GM19328 (cell line): Measurements from ENCODE around the gene CGRRF1.

Experiments
- ATAC-seq: cut with Tn5 transposase; IDR thresholded peaks from one replicate; pipeline ENCODE4 v1.9.1; 2021; ENCODE audit warnings: mild to moderate bottlenecking, moderate library complexity; ENCODE audit not compliant: unreplicated experiment

CGRRF1 gene

DNA sequence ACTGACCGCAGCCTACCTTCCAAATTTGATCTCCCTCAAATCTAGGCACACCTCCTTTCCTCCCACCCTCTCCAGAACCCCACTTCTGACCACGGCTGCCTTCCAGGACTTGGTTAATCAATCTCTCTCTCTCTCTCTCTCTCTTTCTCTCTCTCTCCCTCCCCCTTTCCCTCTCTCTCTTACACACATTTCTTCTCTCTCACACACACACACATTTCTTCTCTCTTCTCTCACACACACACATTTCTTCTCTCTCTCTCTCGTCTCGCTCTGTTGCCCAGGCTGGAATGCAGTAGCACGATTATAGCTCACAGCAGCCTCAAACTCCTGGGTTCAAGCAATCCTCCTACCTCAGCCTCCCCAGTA, 20.4 kb upstream of the CGRRF1 start:
- ATAC-seq = peak; percentile 14

DNA sequence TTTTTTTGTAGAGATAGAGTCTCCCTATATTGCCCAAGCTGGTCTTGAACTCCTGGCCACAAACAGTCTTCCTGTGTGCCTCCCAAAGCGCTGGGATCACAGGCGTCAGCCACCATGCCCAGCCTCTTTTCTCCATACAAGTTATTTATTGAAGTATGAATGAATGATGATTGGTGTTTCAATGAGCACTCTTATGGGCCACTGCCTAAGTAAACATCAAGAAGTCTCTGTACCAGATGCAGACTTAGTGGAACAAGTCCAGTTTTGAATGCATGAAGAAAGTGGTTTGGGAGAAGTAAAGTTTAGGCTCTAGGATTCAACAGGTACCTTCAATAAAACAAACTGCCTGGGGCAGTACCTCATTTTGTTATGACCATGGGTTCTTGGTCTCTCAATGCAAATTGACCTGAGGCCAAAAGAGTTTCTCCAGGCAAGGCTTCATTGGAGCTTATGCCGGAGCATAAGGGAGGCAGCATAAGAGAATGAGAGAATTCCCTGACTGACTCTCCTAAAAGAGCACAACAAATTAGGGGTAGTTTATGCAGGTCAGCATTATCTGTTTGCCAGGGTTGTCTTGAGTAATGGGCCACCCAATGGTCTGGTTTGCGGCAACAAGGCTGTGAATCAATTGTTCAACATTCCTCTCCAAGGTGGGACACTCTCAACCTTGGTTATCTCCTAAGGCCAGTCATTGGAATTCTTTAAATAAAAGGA, 19.8 kb upstream of the CGRRF1 start:
- ATAC-seq = no peak

DNA sequence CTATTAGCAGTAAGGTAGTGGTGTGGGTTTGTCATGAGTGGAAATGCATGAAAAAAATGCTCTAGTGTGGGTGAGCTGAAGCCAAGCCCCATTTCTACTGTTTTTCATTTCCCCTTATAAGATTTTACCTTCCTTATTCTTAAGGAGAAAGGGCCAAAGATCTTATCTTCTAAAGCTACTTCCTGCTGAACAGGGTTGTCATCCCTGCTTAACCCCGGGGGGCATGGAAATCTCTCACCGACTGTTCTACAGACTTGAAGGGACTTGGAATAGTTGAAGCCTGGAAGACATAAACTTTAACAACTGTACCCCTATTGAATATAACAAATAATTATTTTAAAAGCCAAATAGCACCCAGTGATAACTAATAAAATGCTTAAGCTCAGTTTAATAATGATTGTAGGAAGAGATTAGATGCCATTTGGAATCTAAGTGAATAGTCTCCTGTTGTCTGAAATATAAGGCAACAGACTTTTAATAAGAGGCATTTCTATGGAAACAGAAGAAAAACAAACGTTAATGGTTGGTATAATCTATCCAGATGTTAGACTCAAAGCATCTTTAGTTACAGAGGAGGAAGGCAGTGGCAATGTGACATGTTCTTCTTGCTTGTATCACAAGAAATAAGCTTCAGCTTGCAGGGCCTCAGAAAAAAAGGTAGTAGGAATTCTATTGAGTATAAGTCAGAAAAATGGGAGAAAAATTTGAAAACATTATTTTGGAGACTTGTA, 19.1 kb upstream of the CGRRF1 start:
- no peak for ATAC-seq

DNA sequence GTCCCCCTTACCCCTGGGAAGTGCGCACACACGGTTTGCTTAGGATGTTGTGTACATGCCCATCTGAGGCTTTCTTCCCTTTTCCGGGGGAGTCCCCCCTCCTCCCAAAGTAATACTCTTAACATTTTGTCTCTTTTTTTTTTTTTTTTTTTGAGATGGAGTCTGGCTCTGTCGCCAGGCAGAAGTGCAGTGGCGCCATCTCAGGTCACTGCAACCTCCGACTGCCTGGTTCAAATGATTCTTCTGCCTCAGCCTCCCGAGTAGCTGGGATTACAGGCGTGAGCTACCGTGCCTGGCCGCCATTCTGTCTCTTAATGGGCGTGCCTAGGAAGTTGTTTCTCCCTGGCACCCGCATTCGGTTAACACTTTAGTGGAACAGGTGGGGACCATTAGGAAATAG, 16.4 kb upstream of the CGRRF1 start:
- ATAC-seq = no peak

DNA sequence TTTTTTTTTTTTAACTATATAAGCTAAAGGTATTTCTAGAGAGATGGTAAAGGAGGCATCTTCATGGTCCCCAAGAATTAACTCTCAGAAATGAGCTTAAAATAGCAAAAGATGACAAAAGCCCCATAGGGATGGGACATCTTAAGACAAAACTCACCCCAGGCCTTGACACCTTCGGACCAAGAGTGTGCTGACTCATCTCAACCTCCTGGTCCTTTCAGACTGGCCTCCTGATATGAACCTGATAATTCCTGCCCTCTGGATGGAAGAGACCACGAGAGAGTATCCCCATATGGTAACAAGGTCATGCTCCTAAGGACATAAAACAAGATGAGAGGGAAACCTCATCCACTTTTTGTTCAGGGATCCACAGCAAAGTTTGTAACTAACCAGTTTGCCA, 12.5 kb upstream of the CGRRF1 start:
- no peak for ATAC-seq

DNA sequence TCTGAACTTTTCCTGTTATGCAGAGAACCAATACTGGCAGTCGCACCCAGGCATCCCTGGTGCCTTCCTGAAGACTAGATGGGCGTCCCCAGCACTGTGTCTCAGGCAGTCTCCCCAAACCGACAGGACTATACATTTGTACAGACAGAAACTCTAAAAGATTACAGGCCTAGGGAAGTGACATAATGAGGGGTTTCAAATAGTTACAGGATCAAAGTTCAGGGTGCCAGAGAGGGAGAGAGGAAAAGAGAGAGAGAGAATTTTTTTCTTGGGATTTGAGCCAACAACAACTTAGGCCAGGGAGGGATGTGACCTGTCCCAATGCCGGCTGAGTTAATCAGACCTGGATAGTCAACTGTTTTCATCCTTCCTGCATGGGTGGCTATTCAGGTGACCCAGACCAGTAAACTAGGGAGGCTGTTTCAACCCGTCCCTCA, 11.6 kb upstream of the CGRRF1 start:
- ATAC-seq = no peak

DNA sequence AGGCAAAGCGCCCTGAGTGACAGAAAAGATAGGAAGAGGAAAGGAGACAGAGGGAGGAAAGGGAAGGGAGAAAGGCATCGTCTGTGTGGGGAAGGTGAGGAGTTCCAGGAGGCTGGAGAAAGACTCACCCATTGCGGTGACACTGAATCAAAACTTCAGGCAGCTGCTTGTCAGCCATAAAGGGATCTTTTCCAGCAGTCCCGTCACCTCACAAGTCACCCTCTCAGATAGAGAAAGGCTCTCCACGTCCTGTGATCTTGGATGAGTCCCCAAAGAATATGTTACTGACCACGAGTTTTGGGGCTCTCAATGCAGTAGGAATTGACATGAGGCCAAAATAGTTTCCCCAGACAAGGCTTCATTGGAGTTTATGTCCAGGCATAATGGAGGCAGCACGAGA, 11.1 kb upstream of the CGRRF1 start:
- ATAC-seq = no peak

DNA sequence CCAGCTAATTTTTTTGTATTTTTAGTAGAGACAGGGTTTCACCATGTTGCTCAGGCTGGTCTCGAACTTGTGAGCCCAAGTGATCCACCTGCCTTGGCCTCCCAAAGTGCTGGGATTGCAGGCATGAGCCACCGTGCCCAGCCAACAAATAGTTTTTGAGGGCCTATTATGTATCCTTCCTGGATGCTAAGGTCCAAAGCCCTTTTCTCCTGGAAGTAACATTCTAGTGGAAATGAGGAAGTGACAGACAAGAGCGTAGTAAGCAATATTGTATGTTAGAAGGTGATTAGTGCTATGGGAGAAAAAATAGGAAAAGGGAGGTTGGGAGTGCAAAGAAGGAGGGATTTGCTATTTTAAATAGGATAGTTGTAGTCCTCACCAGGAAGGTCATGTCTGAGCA, 9.0 kb upstream of the CGRRF1 start:
- ATAC-seq = no peak

DNA sequence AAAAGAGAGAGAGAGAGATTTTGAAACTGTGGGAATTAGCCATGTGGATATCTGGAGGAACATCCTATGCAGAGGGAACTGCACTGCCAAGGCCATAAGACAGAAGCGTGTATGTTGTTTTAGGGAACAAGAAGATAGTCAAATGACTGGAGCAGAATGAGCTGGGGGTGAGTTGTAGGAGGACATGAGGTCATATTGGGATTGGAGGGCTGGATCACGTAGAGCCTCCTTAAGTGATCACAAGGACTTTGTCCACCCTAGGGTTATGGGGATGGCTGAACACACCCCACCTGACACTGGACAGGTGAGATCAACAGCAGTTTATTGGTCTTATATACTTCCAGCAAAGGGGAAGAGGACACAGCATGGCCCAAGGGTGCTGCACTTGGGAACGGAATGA, 8.2 kb upstream of the CGRRF1 start:
- ATAC-seq = no peak

DNA sequence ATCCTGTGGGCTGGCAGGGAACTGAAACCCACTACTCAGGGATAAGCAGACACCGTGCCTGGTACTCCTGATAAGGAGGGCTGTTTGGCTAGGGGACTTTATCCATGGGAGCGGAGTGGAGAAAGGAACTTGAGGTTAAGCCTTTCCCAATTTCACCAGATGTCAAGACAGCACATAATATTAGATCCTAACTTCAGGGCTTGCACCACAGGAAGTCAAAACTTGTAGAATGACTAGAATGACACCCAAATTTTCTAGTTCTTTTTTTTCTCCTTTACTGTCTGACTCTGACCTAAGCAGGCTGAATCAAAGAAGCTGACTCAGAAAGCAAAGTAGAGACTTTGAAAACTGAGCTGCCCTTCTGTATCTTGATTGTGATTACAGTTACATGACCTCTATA, 7.1 kb upstream of the CGRRF1 start:
- ATAC-seq = no peak

DNA sequence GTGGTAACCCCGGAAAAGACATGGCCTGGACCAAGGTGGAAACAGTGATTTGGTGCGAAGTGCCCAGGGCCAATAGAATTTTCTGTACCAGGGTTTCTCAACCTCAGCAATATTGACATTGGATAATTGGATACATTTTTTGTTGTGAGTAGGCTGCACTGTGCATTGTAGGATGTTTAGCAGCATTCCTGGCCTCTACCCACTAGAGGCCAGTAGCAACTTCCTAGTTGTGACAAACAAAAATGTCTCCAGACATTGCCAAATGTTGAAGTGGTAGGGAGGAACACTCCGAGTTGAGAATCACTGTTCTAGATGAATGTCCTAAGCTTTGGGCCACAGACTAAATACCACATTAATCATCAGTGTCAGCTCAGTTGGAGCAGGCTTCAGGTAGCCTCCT, 6.2 kb upstream of the CGRRF1 start:
- no peak for ATAC-seq

DNA sequence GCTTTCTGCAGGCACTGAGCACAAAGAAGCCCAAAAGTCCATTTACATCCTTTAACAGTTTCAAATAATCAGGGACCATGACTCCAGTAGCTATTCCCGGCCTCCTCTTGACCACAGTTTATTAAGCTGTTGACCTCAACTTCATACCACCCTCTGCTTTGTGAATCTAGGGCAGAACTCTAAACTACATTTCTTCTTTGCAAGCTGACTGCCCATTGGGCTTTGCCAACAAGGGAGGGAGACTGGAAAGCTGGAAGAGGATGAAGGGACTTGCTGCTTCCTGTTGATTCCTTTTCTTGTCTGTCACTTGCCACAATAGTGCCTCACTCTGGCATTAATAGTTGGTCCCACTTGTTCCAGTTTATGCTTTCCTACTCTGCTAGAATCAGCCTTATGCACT, 2.7 kb downstream of the CGRRF1 start:
- ATAC-seq = no peak

DNA sequence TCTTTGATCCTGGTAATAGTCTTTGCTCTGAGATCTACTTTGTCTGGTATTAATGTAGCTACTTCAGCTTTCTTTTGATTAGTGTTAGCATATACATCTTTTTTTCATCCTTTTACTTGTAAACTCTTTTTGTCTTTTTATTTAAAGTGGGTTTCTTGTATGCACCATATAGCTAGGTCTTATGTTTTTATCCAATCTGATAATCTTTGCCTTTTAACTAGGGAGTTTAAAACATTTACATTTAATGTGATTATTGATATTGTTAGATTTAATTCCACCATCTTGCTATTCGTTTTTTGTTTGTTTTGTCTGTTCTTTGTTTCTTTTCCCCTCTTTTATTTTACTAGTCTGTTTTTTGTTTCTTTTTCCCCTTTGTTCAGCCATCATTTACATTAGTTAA, 6.0 kb downstream of the CGRRF1 start:
- ATAC-seq = no peak

DNA sequence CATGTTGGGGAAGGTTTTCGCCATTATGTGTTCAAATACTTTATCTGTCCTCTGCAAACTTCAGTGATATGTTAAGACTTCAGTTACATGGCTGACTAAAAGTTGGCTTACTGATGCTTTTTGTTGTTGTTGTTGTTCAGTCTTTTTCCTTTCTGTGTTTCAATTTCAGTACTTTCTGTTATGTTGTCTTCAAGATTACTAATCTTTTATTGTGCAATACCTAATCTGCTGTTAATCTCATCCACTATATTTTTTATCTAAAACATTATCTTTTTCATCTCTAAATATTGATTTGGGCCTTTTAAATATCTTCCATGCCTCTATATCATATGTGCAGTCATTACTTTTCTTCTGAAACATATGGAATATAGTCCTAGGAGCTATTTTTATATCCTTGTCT, 7.0 kb downstream of the CGRRF1 start:
- ATAC-seq = no peak

DNA sequence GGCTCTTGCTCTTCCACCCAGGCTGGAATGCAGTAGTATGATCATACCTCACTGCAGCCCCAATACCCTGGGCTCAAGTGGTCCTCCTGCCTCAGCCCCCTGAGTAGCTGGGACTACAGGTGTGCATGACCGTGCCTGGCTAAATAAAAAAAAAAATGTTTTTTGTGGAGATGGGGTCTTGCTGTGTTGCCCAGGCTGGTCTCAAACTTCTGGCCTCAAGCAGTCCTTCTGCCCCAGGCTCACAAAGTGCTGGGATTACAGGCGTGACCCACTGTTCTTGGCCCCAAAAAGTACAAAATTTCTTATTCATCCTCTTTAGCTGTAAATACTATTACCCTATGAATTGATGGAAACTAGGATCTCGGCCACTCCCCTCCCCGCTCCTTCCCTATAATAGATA, 14.7 kb downstream of the CGRRF1 start:
- no peak for ATAC-seq

DNA sequence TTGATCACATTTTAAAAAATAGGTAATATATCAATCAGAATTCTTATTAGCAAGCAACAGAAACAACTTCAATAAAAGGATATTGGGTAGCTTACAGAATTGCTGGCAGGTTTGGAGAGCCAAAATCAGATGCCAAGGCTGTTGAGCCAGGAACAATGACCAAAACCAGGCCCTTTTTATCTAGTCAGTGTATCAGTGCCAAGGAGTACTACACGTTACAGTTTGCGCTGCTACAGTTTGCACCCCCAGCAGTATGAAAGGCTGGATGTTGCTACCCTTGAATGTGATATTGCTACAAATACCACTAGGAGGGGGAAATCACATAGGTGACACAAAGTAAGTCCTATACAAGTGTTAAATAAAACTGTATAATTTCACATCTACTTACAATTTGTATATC, 19.3 kb downstream of the CGRRF1 start:
- no peak for ATAC-seq

DNA sequence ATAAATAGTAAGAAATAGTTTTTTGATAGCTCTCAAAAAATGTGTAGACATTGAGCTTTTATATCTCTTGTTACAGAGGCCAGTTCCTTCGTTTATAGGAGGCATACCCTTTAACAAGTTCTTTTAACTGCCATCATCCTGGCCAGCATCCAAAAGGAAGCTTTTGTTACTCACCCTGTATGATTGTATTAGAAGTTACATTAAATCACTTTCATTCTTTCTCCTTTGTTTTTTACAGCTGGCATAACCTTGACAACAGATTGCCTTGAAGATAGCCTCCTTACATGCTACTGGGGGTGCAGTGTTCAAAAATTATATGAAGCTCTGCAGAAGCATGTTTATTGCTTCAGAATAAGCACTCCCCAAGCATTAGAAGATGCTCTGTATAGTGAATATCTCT, 20.1 kb downstream of the CGRRF1 start:
- no peak for ATAC-seq

DNA sequence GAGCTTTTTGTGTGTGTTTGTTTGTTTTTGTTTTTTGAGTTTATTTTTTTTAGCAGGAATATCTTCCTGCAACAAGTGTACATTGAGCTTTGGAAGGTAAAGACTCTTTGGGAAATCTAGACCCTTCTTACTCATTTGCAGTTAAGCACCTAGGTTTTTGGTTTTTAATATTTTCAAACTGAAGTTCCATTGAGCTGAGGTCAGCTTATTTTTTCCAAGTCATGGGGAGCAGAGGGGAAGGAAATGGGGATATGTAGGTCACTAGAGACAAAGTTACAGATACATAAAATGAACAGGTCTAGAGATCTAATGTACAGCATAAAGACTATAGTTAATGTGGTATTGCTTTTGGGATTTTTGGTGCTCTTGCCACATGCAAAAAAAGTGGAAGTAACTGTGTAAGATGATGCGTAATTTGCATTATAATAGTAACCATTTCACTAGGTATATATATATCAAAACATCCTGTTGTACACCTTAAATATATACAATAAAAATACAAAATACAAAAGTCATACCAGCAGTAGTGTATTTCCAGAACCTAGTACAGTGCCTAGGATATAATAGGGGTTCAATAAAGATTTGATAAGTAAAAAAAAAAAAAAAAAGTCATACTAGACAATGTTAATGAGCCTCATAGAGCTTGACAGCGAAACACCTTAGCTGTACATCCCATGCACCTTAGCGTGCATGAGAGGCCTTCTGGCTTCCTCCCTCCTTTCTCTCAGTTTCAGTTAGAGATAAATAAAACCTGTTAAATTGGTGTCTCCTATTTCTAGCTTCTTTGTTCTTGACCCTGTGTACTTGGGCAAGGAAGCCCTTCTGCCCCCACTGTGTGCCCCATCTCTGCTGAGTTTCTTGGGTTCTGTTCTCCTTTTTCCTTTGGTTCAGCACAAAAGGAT, 22.7 kb downstream of the CGRRF1 start:
- peak; percentile 85 for ATAC-seq

DNA sequence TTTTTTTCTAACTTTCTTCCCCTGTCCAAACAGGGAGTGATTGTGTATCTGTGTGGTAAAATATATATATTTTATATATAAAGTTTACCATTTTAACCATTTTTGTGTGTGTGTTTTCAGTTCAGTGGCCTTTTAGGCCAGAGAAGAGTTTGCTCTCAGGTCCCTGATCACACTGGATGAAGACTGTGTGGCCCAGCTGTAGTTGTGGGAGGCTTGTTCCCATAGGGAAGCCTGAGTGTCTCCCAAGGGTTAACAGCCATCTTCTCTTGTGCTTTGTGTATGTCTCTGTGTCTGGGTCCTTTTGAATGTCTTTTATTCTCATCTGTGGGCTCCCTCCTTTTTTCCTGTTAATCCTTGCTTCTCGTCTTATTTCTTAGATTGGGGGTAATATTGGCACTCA, 23.4 kb downstream of the CGRRF1 start:
- ATAC-seq = peak; percentile 6

DNA sequence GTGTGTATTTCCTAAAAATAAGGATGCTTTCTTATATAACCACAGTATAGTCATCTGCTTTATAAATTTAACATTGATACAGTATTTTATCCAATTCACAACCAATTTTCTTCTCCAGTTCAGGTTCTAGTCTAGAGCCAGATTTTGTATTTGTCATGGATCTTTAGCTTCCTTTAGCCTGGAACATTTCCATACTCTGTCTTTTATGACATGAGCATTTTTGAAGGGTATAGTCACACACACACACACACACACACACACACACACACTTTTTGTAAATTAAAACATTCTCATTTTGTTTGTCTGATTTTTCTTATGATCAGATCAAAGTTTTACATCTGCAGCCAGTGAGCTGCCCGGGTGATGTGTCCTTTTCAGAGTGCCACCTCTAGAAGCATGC, 25.4 kb downstream of the CGRRF1 start:
- ATAC-seq = no peak

DNA sequence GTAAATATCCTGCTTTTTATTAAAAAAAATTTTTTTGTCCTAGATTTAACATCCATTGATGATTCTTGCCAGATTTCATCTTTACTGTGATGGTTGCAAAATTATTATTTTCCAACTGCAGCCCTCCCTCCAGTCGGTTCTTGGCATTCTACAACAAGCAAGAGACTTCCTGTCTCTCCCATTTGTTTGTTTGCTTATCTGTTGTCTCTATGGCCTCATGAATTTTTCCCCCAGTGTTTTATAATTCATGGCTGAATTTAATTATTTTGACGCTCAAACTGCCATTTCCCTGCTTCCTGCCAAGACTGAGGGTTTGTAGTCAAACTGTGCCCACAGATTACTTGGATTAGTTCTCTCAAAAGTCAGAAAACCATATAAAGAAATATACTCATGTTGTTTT, 25.9 kb downstream of the CGRRF1 start:
- ATAC-seq = no peak

DNA sequence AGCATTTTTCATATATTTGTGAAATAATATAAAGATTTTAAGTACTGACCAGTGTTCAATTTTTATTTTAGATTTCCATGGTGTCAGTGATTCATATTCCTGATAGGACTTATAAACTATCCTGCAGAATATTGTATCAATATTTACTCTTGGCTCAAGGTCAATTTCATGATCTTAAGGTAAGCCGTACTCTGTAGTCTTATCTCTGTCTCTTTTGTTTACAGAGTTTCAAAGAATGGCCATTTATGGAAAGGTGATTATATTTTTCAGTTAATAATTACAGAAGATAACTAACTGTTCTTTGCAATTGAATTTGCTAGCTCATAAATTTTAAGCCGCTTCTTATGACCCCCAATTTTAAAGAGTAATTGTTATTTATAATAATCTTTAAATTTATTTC, 27.9 kb downstream of the CGRRF1 start:
- no peak for ATAC-seq
